22Rv1 (cell line): ENCODE results near the gene JMJD1C.

Experiments
- H3K27ac ChIP-seq: fragments of 450-650 bp; 2 replicates; pipeline ENCODE4 v1.5.1; 2017
- CTCF ChIP-seq: fragments of 450-650 bp; IDR thresholded peaks from 2 replicates; pipeline ENCODE4 v1.5.1; 2017; ENCODE audit warnings: mild to moderate bottlenecking
- ZFX ChIP-seq: fragments of 450-650 bp; IDR thresholded peaks from 2 replicates; pipeline ENCODE4 v1.6.1; 2017; ENCODE audit warnings: antibody characterized with exemption, borderline replicate concordance

JMJD1C gene

DNA sequence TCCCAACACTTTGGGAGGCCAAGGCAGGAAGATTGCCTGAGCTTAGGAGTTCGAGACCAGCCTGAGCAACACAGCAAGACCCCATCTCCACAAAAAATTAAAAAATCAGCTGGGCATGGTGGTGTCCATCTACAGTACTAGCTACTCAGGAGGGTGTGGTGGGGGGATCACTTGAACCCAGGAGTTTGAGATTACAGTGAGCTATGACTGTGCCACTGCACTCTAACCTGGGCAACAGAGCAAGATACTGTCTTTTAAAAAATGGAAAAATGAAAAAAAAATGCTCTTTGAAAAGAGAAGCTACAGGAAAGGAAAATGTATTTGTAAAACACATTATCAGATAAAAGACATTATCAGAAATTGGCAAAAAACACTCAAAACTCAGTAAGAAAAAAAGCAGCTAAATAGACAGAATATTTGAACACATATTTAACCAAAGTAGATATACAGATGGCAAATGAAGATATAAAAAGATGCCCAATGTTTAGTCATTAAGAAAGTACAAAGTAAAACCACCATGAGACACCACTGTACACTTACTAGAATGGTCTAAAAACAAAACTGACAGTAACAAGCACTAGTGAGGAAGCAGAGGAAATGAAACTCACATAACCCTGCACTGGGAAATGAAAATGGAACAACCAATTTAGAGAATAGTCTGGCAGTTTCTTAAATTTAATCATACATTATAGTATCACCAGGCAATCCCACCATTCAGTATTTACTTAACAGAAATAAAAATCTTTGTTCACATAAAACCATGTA, 292.1 kb downstream of the JMJD1C start:
- no peak overlapping the region for H3K27ac ChIP-seq
- TF ChIP-seq ZFX (no peak), CTCF (no peak)

GRCh38 chr10:63171926-63172325, 293.9 kb downstream of the JMJD1C start:
- no peak overlapping the region for H3K27ac ChIP-seq
- TF ChIP-seq CTCF (no peak), ZFX (no peak)

DNA sequence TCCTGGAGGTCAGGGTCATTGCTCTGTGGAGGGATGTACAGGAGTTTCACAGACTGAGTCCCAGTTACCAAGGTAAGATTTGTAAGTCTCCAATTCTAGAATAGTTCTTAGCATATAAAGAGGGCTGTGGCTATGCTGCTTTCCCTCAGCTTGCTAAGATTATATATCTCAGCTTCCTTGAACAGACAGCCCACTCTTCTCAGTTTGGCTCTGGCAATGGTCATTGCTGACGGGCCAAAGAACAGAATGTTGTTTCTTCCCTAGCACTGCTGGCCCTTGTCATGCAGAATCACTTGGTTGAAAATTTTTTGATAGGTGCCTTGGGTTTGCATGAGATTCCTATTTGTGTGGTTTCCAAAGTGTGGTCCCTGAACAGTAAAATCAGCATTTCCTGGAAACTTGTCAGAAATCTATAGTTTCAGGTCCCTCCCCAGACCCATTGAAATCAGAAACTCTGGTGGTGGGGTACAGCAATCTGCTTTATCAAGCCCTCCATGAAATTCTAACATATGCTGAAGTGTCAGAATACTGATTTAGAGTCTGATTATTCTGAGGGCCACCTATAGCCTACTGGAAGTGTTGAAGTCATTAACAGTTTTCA, 294.4 kb downstream of the JMJD1C start:
- TF ChIP-seq CTCF (no peak), ZFX (no peak)
- no peak overlapping the region for H3K27ac ChIP-seq

- TF ChIP-seq ZFX: no peak
- no peak for TF ChIP-seq CTCF
- H3K27ac ChIP-seq: no peak overlapping the region
Observed at GRCh38 chr10:63169624-63170023, 296.2 kb downstream of the JMJD1C start.

DNA sequence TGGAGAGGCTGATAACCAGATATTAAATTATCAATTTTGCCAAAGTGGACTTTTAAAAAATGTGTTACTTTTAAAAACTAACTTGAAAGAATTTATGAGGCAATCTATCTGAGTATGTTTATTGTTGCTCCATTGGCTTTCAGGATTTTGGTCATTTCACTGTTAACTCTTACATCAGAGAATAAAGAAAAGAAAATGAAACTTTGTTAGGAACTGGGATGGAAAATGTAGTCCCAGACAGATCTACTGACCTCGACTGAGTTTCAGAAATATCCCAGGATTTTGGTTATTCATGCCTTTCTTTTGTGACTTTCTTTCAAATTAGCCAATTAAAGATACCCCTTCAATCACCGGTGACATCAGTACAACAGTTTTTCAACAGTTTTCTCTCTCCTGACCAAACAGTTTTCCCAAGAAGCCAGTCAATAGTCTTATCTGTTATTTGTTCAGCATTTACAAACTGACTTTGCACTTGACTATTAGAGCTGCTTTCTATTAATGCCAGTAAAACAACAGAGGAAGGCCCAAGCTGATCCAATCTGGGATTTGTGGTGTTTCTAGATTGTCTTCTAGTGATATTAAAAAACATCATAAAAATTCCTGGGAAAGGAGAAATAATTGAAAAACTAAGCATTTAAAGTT, 296.8 kb downstream of the JMJD1C start:
- no peak overlapping the region for H3K27ac ChIP-seq
- TF ChIP-seq CTCF (no peak), ZFX (no peak)

- no peak overlapping the region for H3K27ac ChIP-seq
- no peak for TF ChIP-seq ZFX
- TF ChIP-seq CTCF: peak; percentile 85
Observed at GRCh38 chr10:63166742-63167258, 299.0 kb downstream of the JMJD1C start.

DNA sequence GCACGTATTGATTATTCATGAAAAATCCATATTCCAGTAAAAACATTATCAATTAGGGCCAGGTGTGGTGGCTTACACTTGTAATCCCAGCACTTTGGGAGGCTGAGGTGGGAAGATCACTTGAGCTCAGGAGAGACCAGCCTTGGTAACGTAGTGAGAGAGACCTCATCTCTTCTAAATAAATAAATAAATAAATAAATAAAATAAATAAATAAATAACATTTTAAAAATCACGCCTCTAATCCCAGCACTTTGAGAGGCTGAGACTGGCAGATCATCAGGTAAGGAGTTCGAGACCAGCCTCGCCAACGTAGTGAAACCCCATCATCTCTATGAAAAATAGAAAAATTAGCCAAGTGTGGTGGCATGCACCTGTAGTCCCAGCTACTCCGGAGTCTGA, 300.5 kb downstream of the JMJD1C start:
- H3K27ac ChIP-seq: no peak overlapping the region
- TF ChIP-seq CTCF: no peak
- TF ChIP-seq ZFX: no peak
